Measurements from ENCODE around the gene NRN1.
A peak's percentile ranks its signal among the peaks of the same experiment; 100 is the strongest.
"Not testable (repeated sequence)": the region's sequence is repeated elsewhere in the genome, so short reads cannot be mapped to it uniquely, and the experiment has no call there.

The NRN1 gene

DNA sequence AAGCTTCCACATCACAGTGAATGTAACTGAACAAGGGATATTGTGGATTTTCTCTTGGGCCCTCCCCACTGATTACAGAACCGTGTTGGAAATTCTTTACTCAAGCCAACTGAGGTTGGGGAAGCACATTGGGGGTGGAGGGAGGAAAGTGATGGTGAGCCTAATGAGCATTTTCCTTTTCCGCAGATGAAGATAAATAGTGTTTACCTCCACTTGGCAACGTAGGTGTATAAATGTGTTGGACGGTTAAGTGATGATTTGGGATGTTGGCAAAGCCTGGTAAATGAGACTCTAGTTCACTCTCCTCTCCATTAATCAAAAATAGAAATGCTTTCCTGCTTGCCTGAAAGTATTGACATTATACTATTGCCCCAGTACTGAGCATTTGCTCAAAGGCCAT, 27.1 kb upstream of the NRN1 start:
- Histone ChIP-seq H3K4me3 (ENCODE audit: low read depth, low read length) (no peak overlapping the region), H3K9me3 (no peaks in the 10 kb centered on the region), H3K4me1 (no peaks in the 10 kb centered on the region), H3K27me3 (no peaks in the 10 kb centered on the region), H3K36me3 (no peaks in the 10 kb centered on the region)
- TF ChIP-seq, protein P1, sequence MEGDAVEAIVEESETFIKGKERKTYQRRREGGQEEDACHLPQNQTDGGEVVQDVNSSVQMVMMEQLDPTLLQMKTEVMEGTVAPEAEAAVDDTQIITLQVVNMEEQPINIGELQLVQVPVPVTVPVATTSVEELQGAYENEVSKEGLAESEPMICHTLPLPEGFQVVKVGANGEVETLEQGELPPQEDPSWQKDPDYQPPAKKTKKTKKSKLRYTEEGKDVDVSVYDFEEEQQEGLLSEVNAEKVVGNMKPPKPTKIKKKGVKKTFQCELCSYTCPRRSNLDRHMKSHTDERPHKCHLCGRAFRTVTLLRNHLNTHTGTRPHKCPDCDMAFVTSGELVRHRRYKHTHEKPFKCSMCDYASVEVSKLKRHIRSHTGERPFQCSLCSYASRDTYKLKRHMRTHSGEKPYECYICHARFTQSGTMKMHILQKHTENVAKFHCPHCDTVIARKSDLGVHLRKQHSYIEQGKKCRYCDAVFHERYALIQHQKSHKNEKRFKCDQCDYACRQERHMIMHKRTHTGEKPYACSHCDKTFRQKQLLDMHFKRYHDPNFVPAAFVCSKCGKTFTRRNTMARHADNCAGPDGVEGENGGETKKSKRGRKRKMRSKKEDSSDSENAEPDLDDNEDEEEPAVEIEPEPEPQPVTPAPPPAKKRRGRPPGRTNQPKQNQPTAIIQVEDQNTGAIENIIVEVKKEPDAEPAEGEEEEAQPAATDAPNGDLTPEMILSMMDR (IDR thresholded peaks at IDR 0.05; ENCODE audit: low read depth, low read length), result no peak
- DNase-seq, result no peak

DNA sequence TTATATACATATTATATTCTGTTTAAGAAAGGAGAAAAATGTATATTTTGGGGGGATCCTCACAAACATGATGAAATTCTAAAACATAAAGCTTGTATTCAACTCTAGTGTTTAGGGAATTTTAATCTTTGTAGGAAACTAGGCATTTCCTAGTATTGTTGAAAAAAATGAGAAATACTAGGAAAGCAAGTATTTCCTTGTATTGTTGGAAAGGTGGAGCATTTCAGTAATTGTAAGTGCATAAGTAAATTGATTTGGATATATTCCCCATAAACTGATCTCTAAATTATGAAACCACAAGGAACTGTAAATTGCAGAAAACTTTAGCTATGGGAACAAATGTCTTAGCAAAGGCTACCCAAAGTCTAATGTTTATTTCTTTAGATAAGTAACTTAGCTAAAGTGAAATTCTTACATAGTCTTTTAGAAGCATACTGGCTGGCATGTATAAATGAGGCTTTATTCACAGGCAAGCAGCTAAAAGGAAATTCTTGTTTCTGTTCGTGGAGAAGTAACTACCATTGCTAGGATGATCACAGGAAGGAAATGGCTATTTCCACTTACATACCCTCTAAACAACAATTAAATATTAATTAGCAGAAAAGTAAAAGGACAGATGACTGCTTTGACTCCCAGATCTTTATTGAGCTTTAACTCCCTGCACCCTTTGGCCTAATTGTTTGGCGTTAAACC, 19.9 kb upstream of the NRN1 start:
- no peak for DNase-seq
- Histone ChIP-seq H3K36me3 (no peaks in the 10 kb centered on the region), H3K9me3 (no peaks in the 10 kb centered on the region), H3K4me1 (no peaks in the 10 kb centered on the region), H3K27me3 (no peaks in the 10 kb centered on the region), H3K4me3 (ENCODE audit: low read depth, low read length) (no peak overlapping the region)
- TF ChIP-seq, protein P1 (IDR thresholded peaks at IDR 0.05; ENCODE audit: low read depth, low read length), result no peak

DNA sequence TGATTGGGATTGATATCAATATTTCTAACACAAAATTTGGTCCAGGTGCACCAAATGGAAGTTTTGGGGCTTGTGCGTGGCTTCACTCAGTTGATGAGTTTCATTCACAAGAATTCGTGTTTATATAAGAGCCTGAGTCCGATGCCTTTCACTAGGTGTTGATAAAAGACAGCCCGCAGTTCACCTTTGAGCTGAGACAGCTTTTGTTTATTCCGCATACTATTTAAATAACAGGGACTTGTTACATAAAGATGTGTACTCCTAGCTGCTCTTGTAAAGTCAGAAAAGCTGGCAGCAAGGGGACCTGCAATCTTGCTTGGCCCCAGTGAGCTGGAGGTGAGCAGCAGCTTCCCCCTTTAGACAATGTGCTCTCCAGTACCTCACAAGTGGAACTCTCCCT, 19.0 kb upstream of the NRN1 start:
- Histone ChIP-seq H3K9me3 (no peaks in the 10 kb centered on the region), H3K4me3 (ENCODE audit: low read depth, low read length) (no peak overlapping the region), H3K36me3 (no peaks in the 10 kb centered on the region), H3K27me3 (no peaks in the 10 kb centered on the region), H3K4me1 (no peaks in the 10 kb centered on the region)
- TF ChIP-seq, protein P1 (IDR thresholded peaks at IDR 0.05; ENCODE audit: low read depth, low read length), result no peak
- DNase-seq, result no peak

DNA sequence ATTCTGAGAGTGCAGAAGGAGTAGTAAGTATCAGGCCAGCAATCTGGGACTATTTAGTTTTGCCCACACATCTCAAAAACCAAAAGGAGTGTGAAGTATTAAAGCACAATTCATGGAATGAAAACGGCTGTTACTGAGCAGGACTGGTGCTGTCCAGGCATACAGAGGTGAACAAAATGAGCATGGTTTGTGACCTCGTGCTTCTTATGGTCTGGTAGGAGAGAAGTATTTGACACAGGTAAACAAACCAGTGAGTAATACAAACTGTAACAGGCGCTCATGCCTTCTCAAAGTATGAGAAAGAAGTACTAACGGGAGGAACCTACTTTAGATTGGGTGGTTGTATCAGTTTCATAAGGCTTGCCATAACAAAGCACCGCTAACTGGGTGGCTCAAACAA, 17.5 kb upstream of the NRN1 start:
- H3K4me1 ChIP-seq, result no peaks in the 10 kb centered on the region
- no peaks in the 10 kb centered on the region for H3K36me3 ChIP-seq
- DNase-seq, result no peak
- no peaks in the 10 kb centered on the region for H3K9me3 ChIP-seq
- TF ChIP-seq, protein P1 (IDR thresholded peaks at IDR 0.05; ENCODE audit: low read depth, low read length), result no peak
- H3K4me3 ChIP-seq (ENCODE audit: low read depth, low read length), result no peak overlapping the region
- H3K27me3 ChIP-seq, result no peaks in the 10 kb centered on the region; the same call in 1 of the 2 replicates

DNA sequence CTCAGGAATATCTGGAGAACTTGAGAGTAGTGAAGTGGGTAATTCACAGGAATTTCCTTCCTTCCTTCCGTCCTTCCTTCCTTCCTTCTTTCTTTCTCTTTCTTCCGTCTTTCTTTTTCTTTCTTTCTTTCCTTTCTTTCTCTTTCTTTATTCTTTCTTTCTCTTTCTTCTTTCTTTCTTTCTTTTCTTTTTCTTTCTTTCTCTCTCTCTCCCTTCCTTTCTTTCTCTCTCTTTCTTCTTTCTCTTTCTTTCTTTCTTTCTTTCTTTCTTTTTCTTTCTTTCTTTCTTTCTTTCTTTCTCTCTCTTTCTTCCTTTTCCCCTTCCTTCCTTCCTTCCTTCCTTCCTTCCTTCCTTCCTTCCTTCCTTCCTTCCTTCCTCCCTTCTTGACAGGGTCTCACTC, 16.1 kb upstream of the NRN1 start:
- H3K9me3 ChIP-seq; DNase-seq; H3K4me1 ChIP-seq; H3K27me3 ChIP-seq; H3K4me3 ChIP-seq (ENCODE audit: low read depth, low read length); H3K36me3 ChIP-seq: not testable (repeated sequence)

DNA sequence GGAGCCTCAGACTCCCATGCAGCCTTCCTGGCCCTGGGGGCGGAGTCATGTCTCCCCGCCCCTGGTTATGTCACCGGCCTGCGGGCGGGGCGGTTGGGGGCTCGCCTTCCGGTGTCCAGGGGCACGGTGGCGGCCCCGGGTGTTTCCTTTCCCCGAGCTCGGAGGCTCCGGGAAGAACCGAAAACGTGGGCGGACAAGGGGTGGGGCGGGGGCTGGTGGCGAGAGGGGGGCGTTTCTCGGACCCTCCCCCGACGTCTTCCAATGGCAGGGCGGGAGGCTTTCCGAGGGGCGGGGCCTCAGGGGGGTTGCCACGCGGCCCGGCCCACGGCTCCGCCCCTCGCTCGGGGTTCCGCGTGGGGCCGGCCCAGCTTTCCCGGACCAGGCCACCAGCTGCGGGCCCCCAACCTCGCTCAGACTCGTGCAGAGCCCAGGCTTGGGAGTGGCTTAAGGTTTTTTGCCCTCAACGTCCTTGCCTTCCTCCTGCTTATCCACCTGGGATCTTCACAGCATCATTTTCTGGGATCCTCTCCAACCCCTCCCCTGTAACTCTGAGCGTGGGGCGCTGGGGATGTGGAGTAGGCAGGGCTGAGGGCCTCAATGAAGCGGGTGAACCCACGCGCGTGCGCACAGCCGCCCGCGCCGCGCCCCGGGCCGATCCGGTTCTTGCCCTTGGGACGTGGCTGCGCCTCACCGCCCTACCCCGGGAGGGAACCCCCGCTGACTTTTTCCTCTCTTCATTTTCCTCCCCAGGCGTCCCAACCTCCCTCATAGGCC, 2.1 kb upstream of the NRN1 start:
- no peaks in the 10 kb centered on the region for H3K9me3 ChIP-seq
- DNase-seq, result peak; percentile 92
- no peaks in the 10 kb centered on the region for H3K4me1 ChIP-seq
- H3K27me3 ChIP-seq, result peaks cover 64% of the 10 kb centered on the region
- TF ChIP-seq, protein P1 (IDR thresholded peaks at IDR 0.05; ENCODE audit: low read depth, low read length), result no peak
- peak overlapping the region; percentile 72 for H3K4me3 ChIP-seq (ENCODE audit: low read depth, low read length)
- H3K36me3 ChIP-seq, result no peaks in the 10 kb centered on the region
